ENCODE measurements around the gene VAV2. TPM values are rescaled to one million over a fixed set of nuclear protein-coding genes. Genes with fewer than 3 reads are reported as not detected.

The VAV2 gene
- polyA plus RNA-seq (2011; rRNA removed) (9.0 and 10.7 TPM in 2 replicates), polyA minus RNA-seq (2011; rRNA and poly(A)+ RNA removed) (19.7 and 27.4 TPM in 2 replicates)

GRCh38 chr9:133991964-133992779 is at the start of gene VAV2:
TSS of gene VAV2 (minus strand) at chr9:133992324. CDS start at chr9:133992278, 46 bp downstream.
- Histone ChIP-seq H3K9me3 (ENCODE audit: control insufficient read depth, insufficient read depth, low read length) (no peaks in the 10 kb centered on the region; the same call in 1 of the 2 replicates), H3K4me3 (ENCODE audit: low read depth, low read length) (peak within 1 kb of the TSS; percentile 86), H3K27me3 (ENCODE audit: control insufficient read depth, insufficient read depth, low read length) (peaks cover 4% of the 10 kb centered on the region), H3K27ac (ENCODE audit: low read depth, low read length) (peak within 1 kb of the TSS; percentile 92)
- ChIA-PET POLR2A (interaction anchor here (1.4 kb wide), 1 partner anchor 33 kb away, joined by 7 read pairs; the partner anchor contains the start of gene BRD3OS), CTCF (interaction anchor here (0.7 to 3.2 kb wide), 2 partner anchors 33 to 250 kb away, joined by 4 to 20 read pairs; partner anchors contain the start of gene BRD3OS)
- TF ChIP-seq CTCF (IDR thresholded peaks at IDR 0.05; ENCODE audit: low read depth, low read length): no peak
- no peak for DNase-seq (ENCODE audit: low read depth, low spot score)

GRCh38 chr9:134041649-134041962 is 49.5 kb upstream of the VAV2 start:
- no peak overlapping the region for H3K27ac ChIP-seq (ENCODE audit: low read depth, low read length)
- ChIA-PET CTCF (no interaction called here), POLR2A (interaction anchor here (0.6 kb wide), 1 partner anchor 45 kb away, joined by 4 read pairs; no protein-coding TSS in a partner anchor)
- H3K9me3 ChIP-seq (ENCODE audit: control insufficient read depth, insufficient read depth, low read length): no peaks in the 10 kb centered on the region; the same call in 1 of the 2 replicates
- no peak for TF ChIP-seq CTCF (IDR thresholded peaks at IDR 0.05; ENCODE audit: low read depth, low read length)
- DNase-seq (ENCODE audit: low read depth, low spot score): no peak
- no peaks in the 10 kb centered on the region for H3K27me3 ChIP-seq (ENCODE audit: control insufficient read depth, insufficient read depth, low read length)
- H3K4me3 ChIP-seq (ENCODE audit: low read depth, low read length): no peak overlapping the region

GRCh38 chr9:134040781-134041648 is 48.9 kb upstream of the VAV2 start:
- no peak for TF ChIP-seq CTCF (IDR thresholded peaks at IDR 0.05; ENCODE audit: low read depth, low read length)
- ChIA-PET POLR2A (no interaction called here), CTCF (no interaction called here)
- no peaks in the 10 kb centered on the region for H3K27me3 ChIP-seq (ENCODE audit: control insufficient read depth, insufficient read depth, low read length)
- no peaks in the 10 kb centered on the region; the same call in 1 of the 2 replicates for H3K9me3 ChIP-seq (ENCODE audit: control insufficient read depth, insufficient read depth, low read length)
- H3K27ac ChIP-seq (ENCODE audit: low read depth, low read length): no peak overlapping the region
- H3K4me3 ChIP-seq (ENCODE audit: low read depth, low read length): no peak overlapping the region
- no peak for DNase-seq (ENCODE audit: low read depth, low spot score)

GRCh38 chr9:134040176-134040565 is 48.0 kb upstream of the VAV2 start:
- no peak for TF ChIP-seq CTCF (IDR thresholded peaks at IDR 0.05; ENCODE audit: low read depth, low read length)
- ChIA-PET CTCF (no interaction called here), POLR2A (no interaction called here)
- no peak overlapping the region for H3K4me3 ChIP-seq (ENCODE audit: low read depth, low read length)
- no peak overlapping the region for H3K27ac ChIP-seq (ENCODE audit: low read depth, low read length)
- no peaks in the 10 kb centered on the region; the same call in 1 of the 2 replicates for H3K9me3 ChIP-seq (ENCODE audit: control insufficient read depth, insufficient read depth, low read length)
- H3K27me3 ChIP-seq (ENCODE audit: control insufficient read depth, insufficient read depth, low read length): no peaks in the 10 kb centered on the region
- DNase-seq (ENCODE audit: low read depth, low spot score): no peak
